Measurements from ENCODE around the gene CPED1.
"Not testable (repeated sequence)": the region's sequence is repeated elsewhere in the genome, so short reads cannot be mapped to it uniquely, and the experiment has no call there.

The CPED1 gene

DNA sequence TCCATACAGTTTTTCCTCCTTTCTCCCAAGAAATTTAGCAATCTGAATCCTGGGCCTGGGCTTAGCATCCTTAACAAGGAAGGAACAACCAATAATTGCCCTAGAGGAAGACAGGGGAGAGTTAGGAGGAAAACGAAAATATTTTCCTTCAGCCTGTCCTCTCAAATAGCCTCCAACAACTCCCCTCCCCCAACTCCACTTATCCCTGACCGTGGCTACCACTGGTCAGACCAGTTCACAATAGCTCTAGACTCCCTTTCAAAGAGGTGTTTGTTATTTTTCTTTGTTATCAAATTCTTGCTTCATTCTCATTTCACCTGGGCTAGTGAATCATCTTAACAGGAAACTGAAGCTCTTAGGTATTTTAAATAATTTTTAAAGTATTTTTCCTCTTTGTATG, 114.1 kb downstream of the CPED1 start:
- no peak for DNase-seq

DNA sequence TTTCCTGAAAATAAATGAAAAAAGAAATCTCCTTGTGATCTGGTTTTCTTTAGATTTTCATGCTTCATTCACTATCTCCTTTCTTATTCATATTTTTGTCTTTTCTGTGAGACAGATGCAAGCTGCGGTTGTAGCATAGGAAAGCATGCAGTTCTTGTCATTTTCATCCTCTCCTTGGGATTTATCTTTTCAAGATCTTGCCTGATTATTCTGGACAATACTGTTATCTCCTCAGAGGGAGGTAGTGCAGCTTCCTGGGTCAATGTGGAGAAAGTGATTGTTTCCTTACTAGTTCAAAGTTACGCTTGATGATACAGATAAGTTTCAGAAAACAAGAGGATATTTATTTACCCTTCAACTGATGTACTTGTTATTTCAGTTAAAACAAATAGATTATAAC, 114.6 kb downstream of the CPED1 start:
- no peak for DNase-seq

DNA sequence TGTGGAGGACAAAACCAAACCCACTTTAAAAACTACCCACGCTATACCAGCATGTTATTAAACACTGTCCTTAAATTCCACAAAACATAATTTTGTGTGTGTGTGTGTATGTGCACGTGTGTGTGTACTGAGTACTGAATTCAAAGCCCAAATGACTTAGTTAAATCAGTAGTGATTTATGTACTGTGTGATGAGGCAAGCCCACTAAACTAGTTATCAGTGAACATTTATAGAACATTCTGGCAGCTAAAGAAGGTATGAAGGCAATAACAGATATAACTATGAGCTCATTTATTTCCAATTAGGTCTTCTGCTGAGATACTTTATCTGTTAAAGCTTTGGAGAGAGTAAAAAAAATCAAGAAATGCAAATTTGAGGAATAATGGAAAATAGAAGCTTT, 115.1 kb downstream of the CPED1 start:
- no peak for DNase-seq

DNA sequence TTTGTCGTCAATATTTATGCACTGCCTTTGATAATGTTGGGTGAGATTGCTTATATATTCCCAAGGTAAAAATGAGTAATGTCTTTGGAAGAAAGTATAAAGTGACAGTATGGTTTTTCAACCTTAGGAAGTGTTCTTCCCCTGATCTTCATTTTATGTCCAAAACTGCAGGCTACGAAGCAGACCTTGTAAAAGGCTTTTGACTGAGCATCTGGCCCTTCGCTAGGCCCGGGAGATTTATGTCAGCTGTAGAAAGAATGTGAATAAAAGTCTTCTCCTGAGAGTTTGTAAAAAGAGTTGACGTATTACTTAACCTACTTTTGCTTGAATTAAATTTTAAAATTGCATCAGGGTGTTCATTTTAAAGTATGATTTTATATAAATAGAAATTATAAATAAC, 116.8 kb downstream of the CPED1 start:
- no peak for DNase-seq

DNA sequence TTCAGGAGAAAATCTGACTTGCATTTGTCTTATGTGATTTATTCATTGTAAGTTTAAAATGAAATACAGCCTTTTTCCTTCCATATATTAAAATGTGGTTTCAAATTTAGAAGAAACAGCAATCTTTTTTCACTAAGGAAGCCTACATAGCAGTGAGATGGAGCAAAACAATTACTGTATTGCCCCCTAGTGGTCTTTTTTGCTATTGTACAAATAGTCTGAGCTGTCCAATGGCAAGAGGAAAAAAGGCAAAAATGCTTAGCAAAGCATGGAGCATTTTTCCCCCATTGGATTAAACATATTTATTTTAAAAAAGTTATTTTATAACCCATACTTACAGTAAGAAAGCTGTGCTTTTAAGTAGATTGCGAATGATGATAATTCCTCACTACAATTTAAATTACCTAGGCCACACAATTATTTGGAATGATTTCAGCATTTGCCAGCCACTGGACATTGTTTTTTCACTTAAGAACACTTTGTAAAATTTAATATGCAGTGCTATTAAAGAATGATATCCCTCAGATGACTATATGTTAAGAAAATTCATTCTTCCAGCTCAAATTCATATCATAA, 119.5 kb downstream of the CPED1 start:
- peak in 1 of 2 donors; percentile 62 for DNase-seq

DNA sequence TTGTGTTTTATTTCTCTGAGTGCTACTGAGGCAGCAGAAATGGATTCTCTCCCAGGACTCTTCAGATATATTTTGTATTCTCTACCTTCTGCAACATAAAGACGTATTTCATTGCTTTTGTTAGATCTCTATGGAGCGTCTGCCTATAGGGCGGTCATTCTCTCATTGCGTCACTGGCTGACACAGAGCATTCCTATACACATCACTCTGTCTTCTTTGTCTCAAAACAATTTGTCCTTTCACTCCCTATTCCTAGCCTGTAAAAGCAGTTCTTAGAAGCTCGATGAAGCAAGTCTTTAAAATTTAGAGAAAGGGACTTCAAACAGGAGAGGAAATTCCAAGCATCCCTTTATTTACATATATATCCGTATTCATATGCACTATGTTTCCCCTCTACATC, 120.6 kb downstream of the CPED1 start:
- no peak for DNase-seq

DNA sequence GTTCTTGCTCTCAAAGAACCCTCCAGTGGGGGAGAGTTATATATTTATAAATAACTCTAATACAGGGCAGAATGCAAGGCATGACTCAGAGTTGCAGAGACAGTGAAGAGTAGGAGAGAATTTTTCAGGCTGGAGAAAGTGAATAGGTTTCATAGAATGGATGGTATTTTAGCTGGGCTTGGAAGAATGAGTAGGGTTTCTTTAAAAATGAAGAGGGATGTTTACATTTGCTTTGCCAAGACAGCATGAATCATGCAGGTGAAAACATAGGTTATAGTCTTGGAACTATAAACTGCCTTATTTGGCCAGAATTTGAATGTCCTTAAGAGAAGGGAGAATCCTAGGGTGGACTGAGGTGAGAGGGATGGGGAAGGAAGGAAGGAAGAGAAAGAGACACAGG, 124.8 kb downstream of the CPED1 start:
- DNase-seq: no peak

DNA sequence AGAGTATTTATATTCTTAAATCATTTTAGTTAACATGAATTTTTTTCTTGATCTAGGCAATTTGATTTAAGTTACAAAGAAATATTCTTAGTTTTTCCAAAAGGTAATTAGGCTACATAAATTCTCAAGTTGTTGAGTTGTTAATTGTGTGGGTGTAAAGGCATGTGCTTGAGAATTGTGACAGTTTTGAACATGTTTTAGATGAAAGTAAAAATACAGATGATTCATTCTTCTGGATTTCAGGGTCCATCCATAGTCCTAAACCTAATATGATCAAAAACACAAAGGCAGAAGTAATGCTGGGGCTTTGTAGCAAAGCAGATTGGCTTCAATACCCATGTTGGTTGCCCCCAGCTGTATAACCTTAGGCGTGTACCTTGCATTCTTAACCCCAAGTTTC, 127.9 kb downstream of the CPED1 start:
- no peak for DNase-seq

DNA sequence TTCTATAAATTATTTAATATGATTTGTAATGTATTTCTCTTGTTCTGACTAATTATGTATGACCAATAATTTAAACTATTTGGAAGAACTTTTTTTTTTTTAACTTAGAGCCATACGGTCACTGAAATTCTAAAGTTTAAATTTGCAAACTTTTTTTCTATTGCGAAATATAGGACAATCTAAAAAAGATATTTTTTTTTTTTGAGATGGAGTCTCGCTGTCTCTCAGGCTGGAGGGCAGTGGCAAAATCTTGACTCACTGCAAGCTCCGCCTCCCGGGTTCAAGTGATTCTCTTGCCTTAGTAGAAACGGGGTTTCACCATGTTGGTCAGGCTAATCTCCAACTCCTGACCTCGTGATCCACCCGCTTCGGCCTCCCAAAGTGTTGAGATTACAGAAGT, 130.5 kb downstream of the CPED1 start:
- DNase-seq: no peak

DNA sequence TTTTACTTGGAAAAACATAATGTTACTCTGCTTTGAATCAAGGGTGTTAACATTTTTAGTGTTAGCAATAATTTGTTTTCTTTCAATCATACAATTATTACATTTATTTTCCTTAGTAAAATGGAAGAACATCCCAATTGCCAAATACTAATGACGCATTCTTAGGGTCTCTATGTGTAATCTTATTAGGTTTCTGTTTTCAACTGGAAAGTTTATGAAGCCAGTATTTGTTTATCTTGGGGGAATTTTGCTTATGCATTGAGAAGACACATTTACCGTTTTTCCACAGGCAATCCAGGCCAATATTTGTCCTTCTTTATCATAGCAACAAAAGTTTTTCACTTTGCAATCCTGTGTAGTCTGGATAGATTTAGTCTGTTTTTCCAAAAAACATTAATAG, 134.5 kb downstream of the CPED1 start:
- DNase-seq: no peak

DNA sequence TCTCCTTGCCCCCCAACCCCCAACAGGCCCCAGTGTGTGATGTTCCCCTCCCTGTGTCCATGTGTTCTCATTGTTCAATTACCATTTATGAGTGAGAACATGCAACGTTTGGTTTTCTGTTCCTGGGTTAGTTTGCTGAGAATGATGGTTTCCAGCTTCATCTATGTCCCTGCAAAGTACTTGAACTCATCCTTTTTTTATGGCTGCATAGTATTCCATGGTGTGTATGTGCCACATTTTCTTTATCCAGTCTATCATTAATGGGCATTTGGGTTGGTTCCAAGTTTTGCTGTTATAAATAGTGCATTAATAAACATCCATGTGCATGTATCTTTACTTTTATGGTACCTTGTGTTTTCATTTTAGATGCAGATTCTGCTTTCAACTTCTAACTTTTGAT, 136.9 kb downstream of the CPED1 start:
- not testable (repeated sequence) for DNase-seq

DNA sequence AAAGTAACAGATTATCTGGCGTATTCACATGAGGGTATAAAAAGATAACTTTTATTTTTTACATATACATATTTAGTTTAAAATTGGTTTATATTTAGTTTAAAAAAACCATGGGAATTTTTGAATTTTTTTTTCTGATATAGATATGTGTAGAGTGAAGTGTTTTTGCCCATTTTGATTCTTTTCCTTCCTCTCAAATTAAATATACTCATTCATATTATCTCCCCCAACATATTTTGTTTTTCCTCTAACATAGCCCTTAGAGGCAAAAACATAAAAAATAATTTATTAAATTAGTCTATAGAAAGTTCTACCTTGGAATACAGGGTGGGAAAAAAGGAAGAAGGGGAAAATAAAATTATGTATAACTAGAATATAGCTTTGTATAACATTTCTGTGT, 137.7 kb downstream of the CPED1 start:
- no peak for DNase-seq

DNA sequence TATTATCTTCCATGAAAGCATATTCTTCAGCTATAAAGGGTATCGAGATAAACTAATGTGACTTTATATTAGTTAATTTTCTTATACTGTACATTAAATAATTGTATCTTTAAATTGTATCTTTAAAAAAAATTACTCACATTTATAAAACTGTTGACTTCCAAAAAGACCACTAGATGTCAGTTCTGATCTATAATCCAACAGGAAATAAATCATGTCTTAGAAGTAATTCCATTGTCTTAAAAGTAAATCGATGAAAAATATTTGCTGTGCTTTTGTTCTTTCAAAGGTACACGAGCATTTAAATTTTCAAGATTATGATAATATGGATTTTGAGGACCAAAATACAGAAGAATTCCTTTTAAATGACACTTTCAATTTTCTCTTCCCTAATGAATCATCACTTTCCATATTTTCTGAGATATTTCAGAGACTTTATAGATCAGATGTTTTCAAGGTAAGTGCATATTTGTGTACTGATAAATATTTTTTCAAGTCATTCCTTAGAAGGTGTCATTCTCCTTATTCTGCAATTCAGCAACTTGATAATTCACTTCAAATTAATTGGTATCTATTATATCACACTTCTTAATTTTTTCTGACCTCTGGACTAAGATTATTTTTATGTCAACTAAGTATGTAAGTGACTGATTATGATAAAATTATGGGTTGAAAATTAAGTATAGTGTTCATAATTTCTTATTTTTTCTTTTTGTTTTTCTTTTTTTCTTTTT, 138.5 kb downstream of the CPED1 start:
- DNase-seq: no peak

DNA sequence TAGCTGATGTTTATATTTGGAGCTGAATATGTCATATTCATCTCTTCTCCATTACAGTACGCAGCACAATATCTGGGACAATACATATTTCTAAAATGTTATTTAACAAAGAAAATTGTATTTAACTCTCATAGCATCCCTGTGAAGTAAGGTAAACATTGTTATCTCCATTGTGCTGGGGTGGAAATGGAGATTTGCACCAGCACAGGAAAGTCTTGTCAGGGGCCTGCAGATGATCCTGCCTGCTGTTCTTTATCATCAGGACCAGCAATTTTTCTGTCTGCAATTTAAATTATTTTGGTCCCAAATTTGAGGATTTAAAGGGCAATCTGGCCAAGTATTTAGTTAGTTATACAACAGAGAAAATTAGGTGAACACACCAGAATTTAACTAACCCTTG, 144.4 kb downstream of the CPED1 start:
- no peak for DNase-seq

DNA sequence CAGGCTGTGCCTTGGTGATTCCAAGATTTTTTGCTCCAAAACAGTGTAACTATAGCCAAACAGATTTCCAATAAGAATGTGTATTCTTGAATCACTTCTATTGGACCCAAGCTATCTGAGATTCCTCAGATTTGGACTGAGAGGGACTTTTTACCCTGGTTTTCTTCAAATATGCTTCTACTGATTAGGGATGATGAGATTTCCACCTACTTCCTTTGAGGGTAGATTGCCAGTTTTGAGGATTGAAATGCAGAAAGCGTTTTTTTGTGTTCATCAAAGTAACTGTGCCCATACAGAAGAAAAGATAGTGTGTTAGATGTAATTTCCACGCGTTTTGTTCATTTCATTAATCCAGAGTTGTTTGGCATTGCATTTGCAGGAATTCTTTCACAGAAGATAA, 144.9 kb downstream of the CPED1 start:
- DNase-seq: no peak

DNA sequence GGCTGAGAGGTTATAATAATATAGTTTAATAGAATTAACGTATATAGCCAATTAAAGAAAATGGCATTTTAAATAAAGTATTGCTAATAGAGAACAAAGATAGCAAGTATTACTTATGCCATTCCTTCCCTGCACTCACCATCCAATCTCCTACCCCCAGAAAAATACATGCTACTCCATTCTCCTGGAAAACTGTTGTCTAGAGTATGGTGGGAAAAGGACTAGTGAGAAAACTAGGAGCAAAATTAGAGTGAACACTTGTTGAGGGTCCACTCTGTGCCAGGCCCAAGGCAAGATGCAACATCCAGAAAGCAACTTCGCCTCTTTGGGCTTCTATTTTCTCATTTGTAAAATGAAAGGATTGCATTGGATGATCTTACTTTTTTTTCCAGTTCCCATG, 149.1 kb downstream of the CPED1 start:
- DNase-seq: no peak

DNA sequence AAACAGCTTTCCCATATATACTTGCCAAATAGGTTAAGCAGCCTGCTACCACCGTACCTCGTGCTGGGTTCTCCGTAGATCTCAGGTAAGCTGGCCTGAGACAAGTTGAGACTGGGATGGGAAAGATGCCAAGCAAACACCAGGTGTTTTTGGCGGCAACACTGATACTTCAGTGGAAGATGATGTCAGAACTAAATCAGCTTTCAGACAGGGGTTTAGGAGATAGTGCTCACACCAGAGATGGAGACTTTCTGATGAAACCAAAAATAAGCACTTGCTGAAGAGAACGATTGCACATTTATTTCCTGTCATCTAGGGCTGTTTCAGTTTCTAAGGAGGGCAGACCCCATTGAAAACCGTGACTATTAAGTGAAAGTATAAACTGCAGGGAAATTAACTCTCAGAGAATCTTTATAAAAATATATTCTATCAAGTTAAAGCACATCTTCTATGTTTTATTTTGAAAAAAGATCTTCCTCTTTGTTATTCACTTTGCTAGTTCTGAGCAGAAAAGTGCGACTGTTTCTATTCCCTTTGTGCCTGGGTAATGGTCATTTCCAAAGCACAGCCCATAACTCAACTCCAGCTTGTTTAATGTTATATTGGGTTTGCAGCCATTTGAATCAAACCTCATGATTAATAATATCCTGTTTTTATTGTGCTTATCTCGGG, 149.9 kb downstream of the CPED1 start:
- DNase-seq: peak in 1 of 2 donors; percentile 21

DNA sequence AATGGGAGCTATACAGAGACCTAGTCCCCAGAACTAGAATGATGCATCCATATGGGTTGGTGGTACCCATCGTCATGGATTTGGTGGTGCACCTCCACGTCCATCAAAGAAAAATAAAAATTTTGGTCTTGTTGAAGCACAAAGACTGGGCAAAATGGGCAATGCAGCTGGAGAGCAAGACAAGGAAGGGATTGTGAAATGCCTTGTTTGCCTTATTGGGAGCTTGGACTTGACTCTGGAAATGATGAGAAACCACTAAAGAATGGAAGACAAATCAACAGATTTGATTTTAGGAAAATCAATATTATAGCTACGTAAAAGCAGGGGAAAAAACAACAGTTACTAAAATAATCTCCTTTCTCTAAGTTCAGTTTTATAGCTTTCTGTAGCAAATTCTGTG, 150.9 kb downstream of the CPED1 start:
- no peak for DNase-seq

DNA sequence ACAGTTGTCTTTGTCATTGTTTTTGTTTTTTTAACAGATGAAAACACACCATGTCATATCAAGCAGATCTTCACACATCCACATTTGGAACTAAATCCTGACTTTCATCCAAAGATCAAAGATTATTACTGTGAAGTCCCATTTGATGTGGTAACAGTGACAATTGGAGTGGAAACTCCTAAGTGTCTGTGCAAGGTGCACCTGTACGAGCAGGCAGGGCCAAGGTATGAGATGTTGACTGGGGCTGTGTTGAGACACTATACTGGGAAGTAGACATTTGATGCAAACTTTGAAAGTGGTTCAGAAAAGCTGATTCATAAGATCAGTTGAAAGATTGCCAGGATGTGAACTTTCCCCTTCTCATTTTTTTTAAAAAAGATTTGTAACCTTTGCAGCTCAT, 152.3 kb downstream of the CPED1 start:
- no peak for DNase-seq

DNA sequence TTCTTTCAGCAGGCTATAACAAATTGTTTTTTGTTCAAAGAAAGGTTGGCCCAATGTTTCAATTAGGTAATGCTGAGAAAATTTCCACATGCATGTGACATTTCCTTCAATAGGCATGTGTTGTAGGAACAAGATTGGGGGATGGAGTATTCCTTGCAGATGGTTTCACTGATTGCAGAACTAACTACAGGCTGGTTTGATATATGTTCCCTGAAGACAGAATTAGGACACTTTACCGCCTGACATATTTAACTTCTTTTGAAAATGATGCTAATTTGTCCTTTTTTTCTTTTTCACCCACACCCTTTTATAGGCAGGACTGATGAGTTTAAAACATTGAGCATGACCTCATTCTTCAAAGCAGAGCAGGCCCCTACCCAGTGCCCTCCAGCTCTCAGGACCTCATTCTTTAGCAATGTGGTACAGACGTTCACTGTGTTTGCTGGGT, 163.3 kb downstream of the CPED1 start:
- no peak for DNase-seq

DNA sequence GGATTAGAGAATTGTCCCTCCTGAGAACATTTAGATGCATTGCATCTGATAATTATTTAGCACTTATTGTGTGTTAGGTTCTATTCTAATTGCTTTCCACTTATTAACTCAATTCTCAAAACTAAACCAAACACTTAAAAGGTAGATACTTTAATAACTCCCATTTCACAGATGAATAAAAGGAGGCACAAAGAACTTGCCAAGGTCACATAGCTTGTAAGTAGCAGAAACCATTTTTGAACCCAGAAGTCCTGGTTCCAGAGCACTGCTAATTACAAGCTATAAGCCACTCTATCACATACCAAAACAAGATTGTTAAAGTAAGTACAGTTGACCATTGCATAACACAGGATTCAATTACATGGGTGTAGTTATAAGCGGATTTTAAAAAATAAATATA, 164.9 kb downstream of the CPED1 start:
- DNase-seq: no peak

DNA sequence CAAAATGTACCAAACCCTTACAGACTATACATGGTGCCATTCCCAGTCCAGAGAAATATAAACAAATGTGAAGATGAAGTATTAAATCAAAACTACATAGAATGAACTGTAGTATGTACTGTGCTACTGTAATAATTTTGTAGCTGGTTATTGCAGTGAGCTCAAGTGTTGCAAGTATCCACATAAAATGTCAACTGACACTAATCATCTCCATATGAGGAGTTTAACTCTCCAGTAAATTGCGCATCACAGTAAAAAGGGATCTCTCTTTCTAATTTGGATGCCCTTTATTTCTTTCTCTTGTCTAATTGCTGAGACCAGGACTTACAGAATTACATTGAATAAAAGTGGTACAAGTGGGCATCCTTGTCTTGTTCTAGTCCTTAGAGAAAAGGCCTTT, 165.5 kb downstream of the CPED1 start:
- no peak for DNase-seq

DNA sequence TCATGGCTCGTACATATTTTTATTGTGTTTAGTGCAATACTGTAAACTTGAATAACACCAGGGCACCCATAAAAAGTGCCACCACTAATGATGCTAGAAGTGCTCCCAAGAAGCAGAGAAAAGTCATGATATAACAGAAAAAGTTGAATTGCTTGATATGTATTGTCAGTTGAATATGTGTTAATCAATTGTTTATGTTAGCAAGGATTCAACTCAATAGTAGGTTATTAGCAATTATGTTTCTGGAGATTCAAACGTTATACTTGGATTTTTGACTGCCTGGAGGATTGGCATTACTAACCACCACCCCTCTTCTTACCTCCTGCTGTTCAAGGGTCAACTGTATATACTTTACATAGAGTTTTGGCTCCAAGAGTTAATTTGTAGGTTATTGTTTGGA, 168.3 kb downstream of the CPED1 start:
- DNase-seq: no peak

DNA sequence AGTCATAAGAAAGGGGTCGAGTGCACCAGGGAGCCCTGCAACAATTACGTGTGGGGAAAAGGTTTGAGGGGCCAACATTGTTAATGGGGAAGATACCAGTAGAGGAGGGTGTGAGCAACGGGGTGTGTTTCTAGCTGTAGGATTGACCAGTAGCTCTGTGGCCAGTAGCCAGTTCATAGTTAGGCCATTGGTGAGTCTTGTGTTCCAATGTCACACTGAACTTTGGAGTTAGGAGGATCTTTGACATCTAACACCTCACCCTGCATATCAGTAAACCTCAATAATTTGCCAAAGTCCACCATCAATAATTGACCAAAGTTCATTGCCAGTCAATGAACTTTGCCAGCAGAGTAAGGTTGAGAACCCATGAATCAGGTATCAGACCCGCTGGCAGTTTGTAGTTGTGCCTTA, 168.8 kb downstream of the CPED1 start:
- no peak for DNase-seq
